ENCODE measurements around the gene ZIC2.

Gene ZIC2

GRCh38 chr13:99953138-99953755 is 28.3 kb upstream of the ZIC2 start:
- H3K4me3 ChIP-seq (ENCODE audit: low read depth, low read length), result no peak overlapping the region
- DNase-seq (ENCODE audit: low read depth), result no peak
- no peak for TF ChIP-seq CTCF (IDR thresholded peaks at IDR 0.05; ENCODE audit: insufficient read depth, low read depth, low read length, missing control alignments)

- no peak for TF ChIP-seq CTCF (IDR thresholded peaks at IDR 0.05; ENCODE audit: insufficient read depth, low read depth, low read length, missing control alignments)
- DNase-seq (ENCODE audit: low read depth), result no peak
- H3K4me3 ChIP-seq (ENCODE audit: low read depth, low read length), result no peak overlapping the region
These were observed 26.4 kb upstream of the ZIC2 start for GRCh38 chr13:99955107-99955746.

- DNase-seq (ENCODE audit: low read depth), result no peak
- TF ChIP-seq CTCF (IDR thresholded peaks at IDR 0.05; ENCODE audit: insufficient read depth, low read depth, low read length, missing control alignments), result no peak
- H3K4me3 ChIP-seq (ENCODE audit: low read depth, low read length), result no peak overlapping the region
These were observed 25.7 kb upstream of the ZIC2 start for GRCh38 chr13:99955747-99956472.

GRCh38 chr13:99956473-99957349 is 24.9 kb upstream of the ZIC2 start:
- DNase-seq (ENCODE audit: low read depth), result no peak
- TF ChIP-seq CTCF (IDR thresholded peaks at IDR 0.05; ENCODE audit: insufficient read depth, low read depth, low read length, missing control alignments), result no peak
- no peak overlapping the region for H3K4me3 ChIP-seq (ENCODE audit: low read depth, low read length)

- no peak overlapping the region for H3K4me3 ChIP-seq (ENCODE audit: low read depth, low read length)
- no peak for TF ChIP-seq CTCF (IDR thresholded peaks at IDR 0.05; ENCODE audit: insufficient read depth, low read depth, low read length, missing control alignments)
- no peak for DNase-seq (ENCODE audit: low read depth)
These were observed 23.0 kb upstream of the ZIC2 start for GRCh38 chr13:99958406-99959126.

- no peak overlapping the region for H3K4me3 ChIP-seq (ENCODE audit: low read depth, low read length)
- TF ChIP-seq CTCF (IDR thresholded peaks at IDR 0.05; ENCODE audit: insufficient read depth, low read depth, low read length, missing control alignments), result no peak
- no peak for DNase-seq (ENCODE audit: low read depth)
These were observed 22.5 kb upstream of the ZIC2 start for GRCh38 chr13:99959127-99959539.
